Measurements from ENCODE around the gene SRSF8.
"Not testable (repeated sequence)": the region's sequence is repeated elsewhere in the genome, so short reads cannot be mapped to it uniquely, and the experiment has no call there.

SRSF8 gene, protein sequence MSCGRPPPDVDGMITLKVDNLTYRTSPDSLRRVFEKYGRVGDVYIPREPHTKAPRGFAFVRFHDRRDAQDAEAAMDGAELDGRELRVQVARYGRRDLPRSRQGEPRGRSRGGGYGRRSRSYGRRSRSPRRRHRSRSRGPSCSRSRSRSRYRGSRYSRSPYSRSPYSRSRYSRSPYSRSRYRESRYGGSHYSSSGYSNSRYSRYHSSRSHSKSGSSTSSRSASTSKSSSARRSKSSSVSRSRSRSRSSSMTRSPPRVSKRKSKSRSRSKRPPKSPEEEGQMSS

DNA sequence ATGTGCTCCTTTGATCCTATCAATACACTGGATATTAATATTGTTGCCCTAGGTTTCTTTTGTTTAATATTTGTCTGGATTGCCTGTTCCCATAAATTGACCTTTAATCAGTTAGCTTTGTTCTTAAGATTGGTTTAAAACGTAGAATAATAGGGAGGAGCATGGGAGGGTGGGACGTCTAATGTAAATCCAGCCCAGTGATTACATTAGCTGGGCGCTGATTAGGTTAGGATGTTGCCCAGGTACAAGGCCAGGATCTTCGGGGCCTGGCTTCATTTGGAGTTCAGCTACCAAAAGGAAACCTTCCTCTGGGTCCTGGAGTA lies at the start of gene SRSF8:
SRSF8 (plus strand) TSS at position 204 of the 323 bp plus-strand sequence. CDS start 308 bp downstream, outside the sequence.
- DNase-seq (ENCODE audit: low read depth), result no peak

DNA sequence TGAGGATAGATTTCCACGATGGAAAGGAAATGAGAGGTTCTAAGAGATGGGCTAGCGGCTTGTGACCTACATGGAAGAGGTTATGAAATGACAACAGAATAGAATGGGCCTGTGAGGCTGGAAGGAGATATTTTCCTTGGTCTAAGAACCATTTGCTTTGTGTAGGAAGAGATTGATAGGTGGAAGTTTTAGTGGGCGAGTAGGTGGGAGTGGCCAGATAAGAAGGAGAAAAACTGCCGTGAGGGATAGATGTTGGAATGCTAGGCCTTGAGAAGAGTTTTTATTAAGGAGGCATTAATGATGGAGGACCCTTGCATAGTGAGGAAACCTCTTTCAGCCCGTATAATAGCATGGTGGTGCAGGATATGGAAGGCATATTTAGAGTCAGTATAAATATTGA lies 45.3 kb upstream of the SRSF8 start:
- DNase-seq (ENCODE audit: low read depth), result not testable (repeated sequence)

DNA sequence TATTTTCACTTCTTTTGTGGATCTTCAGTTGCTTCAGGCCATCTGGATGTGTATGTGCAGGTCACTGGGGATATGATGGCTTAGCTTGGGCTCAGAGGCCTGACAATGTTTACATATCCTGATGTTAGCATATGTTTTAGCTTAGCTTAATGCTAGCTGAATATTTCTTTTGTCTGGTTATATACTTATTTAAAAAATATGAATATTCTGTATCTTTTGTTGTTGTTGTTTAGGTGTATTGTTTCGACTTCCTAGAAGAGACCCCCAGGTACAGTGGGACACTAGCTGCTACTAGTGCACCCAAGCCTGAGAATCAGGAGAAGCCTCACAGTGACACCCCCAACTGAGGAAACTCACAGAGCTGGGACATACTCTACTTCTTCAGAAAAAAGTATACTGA lies 41.8 kb upstream of the SRSF8 start, which contains the start of gene KDM4E:
KDM4E (plus strand) TSS at position 301 of the 400 bp plus-strand sequence. CDS start 300 bp downstream, outside the sequence.
- no peak for DNase-seq (ENCODE audit: low read depth)

DNA sequence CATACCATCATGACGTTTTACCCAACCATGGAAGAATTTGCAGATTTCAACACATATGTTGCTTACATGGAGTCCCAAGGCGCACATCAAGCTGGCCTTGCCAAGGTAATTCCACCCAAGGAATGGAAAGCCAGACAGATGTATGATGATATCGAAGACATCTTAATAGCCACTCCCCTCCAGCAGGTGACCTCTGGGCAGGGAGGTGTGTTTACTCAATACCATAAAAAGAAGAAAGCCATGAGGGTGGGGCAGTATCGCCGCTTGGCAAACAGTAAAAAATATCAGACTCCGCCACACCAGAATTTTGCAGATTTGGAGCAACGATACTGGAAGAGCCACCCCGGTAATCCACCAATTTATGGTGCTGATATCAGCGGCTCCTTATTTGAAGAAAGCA lies 41.1 kb upstream of the SRSF8 start:
- not testable (repeated sequence) for DNase-seq (ENCODE audit: low read depth)

DNA sequence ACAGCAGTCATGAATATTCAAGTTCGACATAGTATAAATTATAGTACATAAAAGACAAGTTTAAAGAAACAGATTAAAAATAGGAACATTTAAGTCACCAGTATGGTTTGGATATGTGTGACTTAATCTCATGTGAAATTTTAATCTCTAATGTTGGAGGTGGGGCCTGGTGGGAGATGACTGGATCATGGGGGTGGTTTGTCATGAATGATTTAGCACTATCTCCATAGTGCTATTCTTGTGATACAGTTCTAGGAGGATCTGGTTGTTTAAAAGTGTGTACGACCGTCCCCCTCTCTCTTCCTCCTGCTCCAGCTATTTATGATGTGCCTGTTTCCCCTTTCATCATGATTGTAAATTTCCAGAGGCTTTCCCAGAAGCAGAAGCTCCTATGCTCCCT lies 38.4 kb upstream of the SRSF8 start:
- DNase-seq (ENCODE audit: low read depth), result no peak

DNA sequence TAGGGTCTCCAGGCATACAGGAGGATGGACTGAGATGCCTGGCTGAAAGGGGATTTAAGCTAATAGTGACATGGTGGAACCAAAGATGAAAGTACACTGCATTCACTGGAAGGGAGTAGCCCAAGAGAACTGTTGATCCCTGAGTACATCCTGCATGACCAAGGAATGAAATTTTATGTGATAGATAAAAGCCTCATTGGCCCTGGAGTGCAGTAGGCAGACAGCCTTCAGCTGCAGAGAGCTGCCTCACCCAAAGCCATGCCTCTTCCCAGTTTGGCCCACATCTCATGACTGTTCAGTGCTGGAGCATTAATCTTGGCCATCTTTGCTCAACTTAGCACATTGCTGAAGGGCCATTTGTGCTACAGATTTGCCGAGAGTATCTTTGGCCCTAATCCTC lies 33.7 kb upstream of the SRSF8 start:
- no peak for DNase-seq (ENCODE audit: low read depth)

DNA sequence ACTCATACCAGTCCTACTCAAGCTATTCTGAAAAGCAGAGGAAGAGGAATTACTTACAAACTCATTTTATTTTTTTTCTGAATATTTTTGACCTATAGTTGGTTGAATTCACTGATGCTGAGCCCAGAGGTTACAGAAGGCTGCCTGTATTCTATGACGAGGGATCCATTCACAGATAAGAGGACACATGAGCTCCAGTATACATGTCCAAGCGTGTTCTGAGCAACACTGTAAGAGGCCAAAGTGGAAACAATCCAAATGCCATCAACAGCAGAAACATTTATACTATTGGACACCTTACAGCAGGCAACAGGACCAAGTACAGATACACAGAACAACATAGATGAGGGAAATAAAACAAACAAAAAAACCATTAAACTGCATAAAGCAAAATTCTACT lies 31.4 kb upstream of the SRSF8 start:
- DNase-seq (ENCODE audit: low read depth), result no peak

DNA sequence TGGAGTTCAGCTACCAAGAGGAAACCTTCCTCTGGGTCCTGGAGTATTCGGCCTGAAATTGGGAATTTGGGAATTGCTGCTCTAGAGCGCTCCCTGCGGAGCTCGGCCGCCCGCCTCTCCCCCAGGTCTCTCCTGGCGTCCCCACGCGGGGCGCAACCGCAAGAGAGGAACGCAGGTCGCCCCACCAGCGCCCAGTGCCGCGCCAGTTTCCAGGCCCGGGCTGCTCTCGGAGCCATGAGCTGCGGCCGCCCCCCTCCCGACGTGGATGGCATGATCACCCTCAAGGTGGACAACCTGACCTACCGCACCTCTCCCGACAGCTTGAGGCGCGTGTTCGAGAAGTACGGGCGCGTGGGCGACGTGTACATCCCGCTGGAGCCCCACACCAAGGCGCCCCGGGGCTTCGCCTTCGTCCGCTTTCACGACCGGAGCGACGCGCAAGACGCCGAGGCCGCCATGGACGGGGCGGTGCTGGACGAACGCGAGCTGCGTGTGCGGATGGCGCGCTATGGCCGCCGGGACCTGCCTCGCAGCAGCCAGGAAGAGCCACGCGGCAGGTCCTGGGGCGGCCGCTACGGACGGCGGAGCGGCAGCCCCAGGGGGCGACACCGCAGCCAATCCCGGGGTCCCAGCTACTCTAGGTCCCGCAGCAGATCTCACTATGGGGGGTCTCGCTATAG lies 29.2 kb upstream of the SRSF8 start:
- not testable (repeated sequence) for DNase-seq (ENCODE audit: low read depth)

DNA sequence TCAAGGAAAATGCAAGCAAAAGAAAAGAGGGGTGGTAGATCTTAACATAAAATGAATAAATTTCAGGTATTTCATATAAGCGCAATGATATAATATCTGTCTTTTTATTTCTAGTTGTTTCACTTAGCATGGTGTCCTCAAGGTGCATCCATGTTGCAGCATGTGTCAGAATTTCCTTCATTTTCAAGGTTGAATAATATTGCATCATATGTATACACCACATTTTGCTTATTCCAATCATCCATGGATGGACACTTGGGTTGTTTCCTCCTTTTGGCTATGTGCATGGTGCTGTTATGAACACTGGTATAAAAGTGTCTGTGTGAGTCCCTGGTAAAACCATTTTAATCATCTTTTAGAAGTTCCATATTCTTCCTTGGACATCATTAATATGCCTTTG lies 24.5 kb upstream of the SRSF8 start:
- no peak for DNase-seq (ENCODE audit: low read depth)

DNA sequence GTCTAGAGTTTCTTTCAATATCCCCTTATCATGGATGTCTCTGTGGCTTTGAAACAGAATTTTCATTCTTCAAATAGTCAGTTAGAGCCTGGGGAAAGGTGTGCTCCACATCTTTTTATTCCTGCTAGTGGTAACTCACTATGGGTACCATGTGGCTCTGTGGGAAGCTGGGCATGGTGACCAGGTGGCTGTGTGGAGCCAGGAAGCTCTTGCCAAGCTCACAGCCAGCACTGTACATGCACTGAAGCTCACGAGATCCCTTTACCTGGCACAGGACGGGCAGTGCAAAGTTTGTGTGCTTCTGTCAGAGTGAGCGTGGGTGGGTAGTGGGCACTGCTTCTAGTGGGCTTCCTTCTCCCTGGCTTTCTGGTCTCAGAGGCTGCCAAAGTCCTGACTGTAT lies 23.8 kb upstream of the SRSF8 start:
- DNase-seq (ENCODE audit: low read depth), result no peak

DNA sequence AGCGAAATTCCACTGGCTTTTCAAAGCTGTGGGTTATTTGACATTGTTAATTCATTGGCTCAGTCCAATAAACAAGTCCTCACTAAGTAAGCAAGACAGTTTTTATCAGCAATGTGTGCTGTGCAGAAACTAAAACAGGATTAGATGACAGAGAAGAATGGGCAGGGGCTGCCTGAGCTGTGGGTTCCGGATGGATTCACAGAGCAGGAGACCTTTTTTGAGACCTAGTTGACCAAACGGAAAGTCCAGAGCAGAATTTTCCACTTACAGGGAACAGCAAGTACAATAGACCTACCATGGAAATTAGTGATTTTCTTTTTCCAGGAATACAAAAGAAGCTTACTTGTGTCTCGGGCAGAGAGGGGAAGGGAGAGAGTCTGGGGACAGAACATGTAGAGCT lies 22.7 kb upstream of the SRSF8 start:
- DNase-seq (ENCODE audit: low read depth), result no peak

DNA sequence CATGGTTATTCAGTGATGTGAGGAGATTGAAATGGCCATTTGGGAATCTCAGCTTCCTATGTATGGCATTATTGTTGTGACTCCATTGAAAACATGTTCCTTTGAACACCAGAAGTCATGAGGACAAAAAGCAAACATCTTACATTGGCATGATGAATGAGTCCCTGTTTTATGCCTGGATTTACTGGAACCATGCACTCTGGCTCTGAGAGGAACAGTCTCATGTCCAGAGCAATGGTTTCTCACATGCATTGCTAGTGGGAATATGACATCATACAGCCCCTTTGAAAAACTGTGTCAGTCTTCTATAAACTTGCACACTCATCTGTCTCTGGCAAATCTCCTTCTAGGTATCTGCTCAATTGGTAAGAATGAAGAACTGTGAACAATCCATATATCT lies 20.9 kb upstream of the SRSF8 start:
- no peak for DNase-seq (ENCODE audit: low read depth)

DNA sequence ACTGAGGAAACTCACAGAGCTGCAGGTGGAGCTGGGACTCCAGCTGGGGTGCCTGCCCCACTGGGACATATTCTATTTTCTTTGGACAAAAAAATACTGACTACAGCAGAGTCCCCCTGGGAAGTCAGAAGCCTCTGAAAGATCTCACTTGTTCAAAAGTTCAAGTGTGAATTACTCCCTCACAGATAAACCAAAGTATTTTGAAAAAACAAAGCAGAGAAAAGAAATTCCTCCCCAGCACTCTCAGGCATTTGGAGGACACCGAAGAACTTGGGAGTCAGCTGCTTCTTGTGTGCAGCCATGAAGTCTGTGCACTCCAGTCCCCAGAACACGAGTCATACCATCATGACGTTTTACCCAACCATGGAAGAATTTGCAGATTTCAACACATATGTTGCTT lies 17.6 kb upstream of the SRSF8 start, which contains the start of gene KDM4F:
KDM4F (plus strand) TSS at position 301 of the 400 bp plus-strand sequence.
- DNase-seq (ENCODE audit: low read depth), result not testable (repeated sequence)

DNA sequence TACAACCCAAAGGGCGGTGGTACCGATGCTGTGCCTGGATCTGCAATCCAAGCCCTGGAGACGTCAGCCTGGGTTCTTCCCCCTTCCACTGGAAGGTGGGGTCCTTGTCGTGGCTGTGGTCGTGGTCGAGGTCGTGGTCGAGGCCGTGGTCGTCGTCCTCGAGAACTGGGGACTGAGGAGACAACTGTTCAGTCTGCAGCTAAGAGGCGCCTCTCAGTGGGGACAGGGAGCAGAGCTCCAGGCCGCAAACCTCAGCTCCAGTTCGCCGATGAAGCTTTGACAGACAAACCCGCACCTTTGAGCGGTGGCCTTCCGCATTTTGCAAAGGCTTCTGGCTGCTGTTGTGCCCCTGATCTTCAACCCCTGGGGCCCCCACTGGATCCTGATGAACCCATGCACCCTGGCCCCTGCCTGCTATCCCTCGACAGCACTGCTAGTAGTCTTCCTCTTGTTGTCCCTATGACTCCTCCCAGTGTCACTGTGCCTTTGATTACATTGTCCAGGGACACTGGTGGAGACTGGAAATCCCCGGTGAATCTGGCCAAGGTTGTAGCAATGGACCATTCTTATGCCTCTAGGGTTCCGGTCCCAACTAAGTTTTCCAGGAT lies 16.0 kb upstream of the SRSF8 start:
- DNase-seq (ENCODE audit: low read depth), result no peak

DNA sequence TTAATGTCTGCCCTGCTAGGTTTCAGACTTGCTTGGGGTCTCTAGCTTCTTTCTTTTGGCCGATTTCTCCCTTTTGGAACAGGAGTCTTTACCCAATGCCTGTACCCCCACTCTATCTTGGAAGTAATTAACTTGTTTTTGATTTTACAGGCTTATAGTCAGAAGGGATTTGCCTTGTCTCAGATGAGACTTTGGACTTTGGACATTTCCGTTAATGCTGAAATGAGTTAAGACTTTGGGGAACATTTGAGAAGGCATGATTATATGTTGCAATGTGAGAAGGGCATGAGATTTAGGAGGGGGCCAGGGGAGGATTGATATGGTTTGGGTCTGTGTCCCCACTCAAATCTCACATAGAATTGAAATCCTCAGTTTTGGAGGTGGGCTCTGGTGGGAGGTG lies 12.4 kb upstream of the SRSF8 start:
- no peak for DNase-seq (ENCODE audit: low read depth)

DNA sequence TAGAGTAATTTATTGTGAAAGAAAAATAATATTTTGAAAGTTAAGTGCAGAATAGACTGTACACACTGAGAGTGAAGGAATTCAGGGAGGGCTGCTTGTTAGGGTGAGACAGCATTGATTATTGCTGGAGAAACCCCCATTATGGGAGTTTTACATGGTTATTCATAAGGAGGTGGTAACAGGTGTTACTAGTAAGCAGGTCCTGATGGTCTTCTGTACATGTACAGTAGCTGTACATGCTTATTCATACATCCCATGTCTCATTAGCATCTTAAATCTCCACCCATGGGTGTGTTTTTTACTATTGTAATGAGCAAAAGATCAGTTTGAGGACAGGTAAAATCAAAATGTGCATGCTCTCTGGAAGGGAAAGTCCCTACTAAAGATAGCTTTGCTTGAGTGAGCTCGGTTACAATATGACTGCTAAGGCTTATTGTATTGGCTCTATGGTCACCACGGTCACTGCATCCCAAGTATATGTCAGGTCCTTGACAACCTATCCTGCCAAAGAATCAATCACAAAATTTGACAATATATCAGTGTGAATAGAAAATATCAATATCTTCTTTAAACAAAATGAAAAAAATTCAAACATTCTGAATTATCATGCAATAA lies 11.3 kb upstream of the SRSF8 start:
- no peak for DNase-seq (ENCODE audit: low read depth)

DNA sequence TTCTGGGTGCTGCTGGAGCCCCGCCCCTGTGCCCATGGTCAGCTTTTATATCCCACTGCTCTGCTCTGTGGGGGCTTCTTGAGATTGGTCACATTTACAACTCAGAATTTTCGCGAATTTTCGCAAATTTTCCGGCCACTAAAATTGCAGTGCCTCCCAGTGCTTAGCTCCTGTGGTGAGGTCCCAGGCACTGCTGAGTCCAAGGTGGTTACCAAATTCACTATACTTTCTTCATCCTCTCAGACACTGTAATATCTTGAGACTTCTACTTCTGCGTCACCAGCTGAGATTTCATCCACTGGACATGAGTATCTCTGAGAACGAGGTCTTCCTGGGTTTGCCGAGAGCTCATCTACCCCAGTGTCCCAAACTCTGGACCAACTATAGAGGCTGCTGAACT lies 8.8 kb upstream of the SRSF8 start:
- DNase-seq (ENCODE audit: low read depth), result no peak

DNA sequence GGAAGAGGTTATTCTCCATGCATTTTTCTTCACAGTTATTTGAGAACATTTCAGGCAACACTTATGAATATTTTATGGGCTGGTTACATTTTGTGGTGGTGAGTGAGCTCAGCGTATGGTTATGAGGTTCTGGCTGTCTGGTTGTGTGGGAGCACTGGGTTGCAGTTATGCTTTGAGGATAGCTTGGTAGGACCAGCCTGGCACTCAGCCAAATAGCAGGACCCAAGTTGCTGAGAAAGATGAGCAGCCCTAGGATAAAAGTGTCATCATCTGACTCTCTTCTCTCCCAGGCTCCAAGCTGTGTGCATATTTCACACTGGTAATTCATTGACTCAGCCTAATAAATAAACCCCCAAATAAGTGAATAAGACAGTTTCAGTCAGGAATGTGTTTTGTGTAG lies 8.1 kb upstream of the SRSF8 start:
- DNase-seq (ENCODE audit: low read depth), result no peak

DNA sequence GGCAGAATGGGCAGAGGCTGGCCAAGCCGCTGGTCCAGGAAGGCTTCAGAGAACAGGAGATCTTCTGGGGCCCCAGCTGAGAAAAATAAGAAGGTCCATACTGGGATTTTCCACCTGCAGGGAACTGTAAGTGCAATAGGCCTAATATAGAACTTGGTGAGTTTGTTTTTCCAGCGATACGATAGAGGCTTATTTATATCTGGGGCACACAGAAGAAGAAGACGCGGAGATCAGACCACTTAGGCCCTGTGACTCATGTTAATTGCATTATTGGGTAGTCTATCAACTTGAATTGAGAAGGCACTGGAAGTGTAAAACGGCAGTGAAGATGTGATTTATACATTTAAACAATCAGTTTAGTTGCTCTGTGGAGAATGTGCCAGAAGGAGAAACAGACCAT lies 7.7 kb upstream of the SRSF8 start:
- no peak for DNase-seq (ENCODE audit: low read depth)

DNA sequence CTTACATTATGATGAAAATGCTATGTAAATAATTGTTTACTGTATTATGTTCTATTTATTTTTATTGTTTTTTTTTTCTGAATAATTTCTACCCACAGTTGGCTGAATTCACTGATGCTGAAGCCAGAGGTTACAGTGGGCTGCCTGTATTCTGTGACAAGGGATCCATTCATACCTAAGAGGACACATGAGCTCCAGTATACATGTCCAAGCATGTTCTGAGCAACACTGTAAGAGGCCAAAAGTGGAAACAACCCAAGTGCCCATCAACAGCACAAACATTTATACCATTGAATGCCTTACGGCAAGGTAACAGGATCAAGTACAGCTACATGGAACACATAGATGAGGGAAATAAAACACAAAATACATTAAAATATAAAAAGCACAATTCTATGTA lies 1.4 kb upstream of the SRSF8 start:
- no peak for DNase-seq (ENCODE audit: low read depth)

DNA sequence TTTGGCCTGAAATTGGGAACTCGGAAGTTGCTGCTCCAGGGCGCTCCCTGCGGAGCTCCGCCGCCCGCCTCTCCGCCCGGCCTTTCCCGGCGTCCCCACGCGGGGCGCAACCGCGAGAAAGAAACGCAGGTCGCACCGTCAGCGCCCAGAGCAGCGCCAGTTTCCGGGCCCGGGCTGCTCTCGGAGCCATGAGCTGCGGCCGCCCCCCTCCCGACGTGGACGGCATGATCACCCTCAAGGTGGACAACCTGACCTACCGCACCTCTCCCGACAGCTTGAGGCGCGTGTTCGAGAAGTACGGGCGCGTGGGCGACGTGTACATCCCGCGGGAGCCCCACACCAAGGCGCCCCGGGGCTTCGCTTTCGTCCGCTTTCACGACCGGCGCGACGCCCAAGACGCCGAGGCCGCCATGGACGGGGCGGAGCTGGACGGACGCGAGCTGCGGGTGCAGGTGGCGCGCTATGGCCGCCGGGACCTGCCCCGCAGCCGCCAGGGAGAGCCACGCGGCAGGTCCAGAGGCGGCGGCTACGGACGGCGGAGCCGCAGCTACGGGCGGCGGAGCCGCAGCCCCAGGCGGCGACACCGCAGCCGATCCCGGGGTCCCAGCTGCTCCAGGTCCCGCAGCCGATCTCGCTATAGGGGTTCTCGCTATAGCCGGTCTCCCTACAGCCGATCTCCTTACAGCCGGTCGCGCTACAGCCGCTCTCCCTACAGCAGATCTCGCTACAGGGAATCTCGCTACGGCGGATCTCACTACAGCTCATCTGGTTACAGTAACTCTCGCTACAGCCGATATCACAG lies 521 bp downstream of the SRSF8 start:
- peak; percentile 59 for DNase-seq (ENCODE audit: low read depth)

DNA sequence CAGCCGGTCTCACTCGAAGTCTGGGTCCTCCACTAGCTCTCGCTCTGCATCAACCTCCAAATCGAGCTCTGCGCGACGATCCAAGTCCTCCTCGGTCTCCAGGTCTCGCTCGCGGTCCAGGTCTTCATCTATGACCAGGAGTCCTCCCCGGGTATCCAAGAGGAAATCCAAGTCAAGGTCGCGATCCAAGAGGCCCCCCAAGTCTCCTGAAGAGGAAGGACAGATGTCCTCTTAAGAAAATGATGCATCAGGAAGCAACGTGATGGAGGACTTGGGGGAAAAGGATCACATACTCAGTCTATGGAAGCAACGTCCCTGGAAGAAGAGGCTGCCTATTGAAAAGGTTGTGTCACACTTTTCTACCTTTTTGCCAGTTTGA lies 1.1 kb downstream of the SRSF8 start:
- DNase-seq (ENCODE audit: low read depth), result no peak

Measured in GM04504 (cell line).